H1 (cell line): ENCODE measurements around the gene TSPAN3. TPM values are rescaled to one million over a fixed set of nuclear protein-coding genes. Genes with fewer than 3 reads are reported as not detected.

Experiments used
- CTCF ChIA-PET: fragments of 300-600 bp; sonication (Branson Sonifier 250); formaldehyde crosslinking; loops from one replicate; lab custom pipeline; 2021; ENCODE audit not compliant: partially characterized antibody; lab: Charles Lee
- POLR2A ChIA-PET: fragments of 300-600 bp; sonication (Branson Sonifier 250); formaldehyde crosslinking; loops from one replicate; lab custom pipeline; 2021; ENCODE audit warnings: inconsistent platforms; ENCODE audit not compliant: partially characterized antibody; lab: Charles Lee
- DNase-seq, 2 experiments: peaks; one replicate each; pipeline versions ENCODE4 v3.0.0 to v3.0.0-alpha.2; 2010 to 2022; ENCODE audit warnings: low spot score in 2 of 2, low read depth in 1 of 2, mixed read lengths in 1 of 2
- FAIRE-seq: peaks from 2 replicates; lab custom pipeline; 2011; peaks lifted over from hg19 to GRCh38; lab: Jason Lieb, UNC
- H2AFZ ChIP-seq: 2 replicates; pipeline ENCODE4 v1.8.1; 2012; ENCODE audit warnings: low read length, inconsistent platforms
- H2AK5ac ChIP-seq: 2 replicates; pipeline ENCODE4 v1.6.1; 2013; ENCODE audit warnings: low read depth, low read length
- H2BK120ac ChIP-seq: replicated peaks from 2 replicates; pipeline ENCODE3; 2013; ENCODE audit warnings: low read depth, low read length, inconsistent platforms
- H2BK12ac ChIP-seq: 2 replicates; pipeline ENCODE4 v1.6.1; 2013; ENCODE audit warnings: low read depth, low read length
- H2BK15ac ChIP-seq: 2 replicates; pipeline ENCODE4 v1.6.1; 2013; ENCODE audit warnings: low read length
- H2BK20ac ChIP-seq: 2 replicates; pipeline ENCODE4 v1.6.1; 2013; ENCODE audit warnings: low read length
- H2BK5ac ChIP-seq: 2 replicates; pipeline ENCODE4 v1.6.1; 2013; ENCODE audit warnings: low read depth, low read length
- H3K14ac ChIP-seq: 2 replicates; pipeline ENCODE4 v1.6.1; 2013; ENCODE audit warnings: inconsistent platforms; ENCODE audit not compliant: insufficient read length
- H3K18ac ChIP-seq: 2 replicates; pipeline ENCODE4 v1.6.1; 2013; ENCODE audit warnings: low read length; ENCODE audit errors: extremely low read depth
- H3K23ac ChIP-seq: 2 replicates; pipeline ENCODE4 v1.6.1; 2013; ENCODE audit warnings: inconsistent platforms; ENCODE audit not compliant: insufficient read length
- H3K23me2 ChIP-seq: 2 replicates; pipeline ENCODE4 v1.6.1; 2013; ENCODE audit warnings: low read depth, low read length
- H3K27ac ChIP-seq: 2 replicates; pipeline ENCODE4 v1.6.1; 2011; ENCODE audit warnings: low read depth, low read length, inconsistent platforms
- H3K27me3 ChIP-seq, 4 experiments: replicated peaks in 1 of 4; 1 replicate in 1 of 4; 2 replicates in 3 of 4; pipeline versions ENCODE4 v1.6.1 to v1.8.1; 2011 to 2013; ENCODE audit warnings: low read length in 3 of 4, mild to moderate bottlenecking in 3 of 4, inconsistent platforms in 2 of 4, mixed read lengths in 2 of 4, moderate library complexity in 1 of 4; ENCODE audit not compliant: control insufficient read depth in 3 of 4, insufficient read depth in 3 of 4; ENCODE audit errors: extremely low read depth in 1 of 4
- H3K36me3 ChIP-seq, 4 experiments: 2 replicates each; pipeline versions ENCODE4 v1.6.1 to v1.8.1; 2011 to 2013; ENCODE audit warnings: mild to moderate bottlenecking in 4 of 4, low read length in 3 of 4, moderate library complexity in 2 of 4, control low read depth in 1 of 4, inconsistent platforms in 1 of 4; ENCODE audit not compliant: insufficient read depth in 4 of 4, control insufficient read depth in 2 of 4
- H3K4ac ChIP-seq: replicated peaks from 2 replicates; pipeline ENCODE3; 2013; ENCODE audit warnings: low read length, low read depth, mixed read lengths, inconsistent platforms; ENCODE audit not compliant: insufficient read length
- H3K4me1 ChIP-seq, 4 experiments: replicated peaks in 1 of 4; 1 replicate in 1 of 4; 2 replicates in 3 of 4; pipeline versions ENCODE4 v1.6.1 to v1.8.1; 2011 to 2013; ENCODE audit warnings: low read length in 3 of 4, inconsistent platforms in 2 of 4, mixed read lengths in 1 of 4; ENCODE audit not compliant: insufficient read depth in 4 of 4, control insufficient read depth in 3 of 4
- H3K4me2 ChIP-seq, 2 experiments: 2 replicates each; pipeline versions ENCODE4 v1.6.1 to v1.8.1; 2011 to 2013; ENCODE audit warnings: low read depth in 2 of 2, low read length in 2 of 2, control low read depth in 1 of 2, inconsistent platforms in 1 of 2, mild to moderate bottlenecking in 1 of 2; ENCODE audit not compliant: insufficient read depth in 1 of 2
- H3K4me3 ChIP-seq, 4 experiments: fragments of 200-600, 300-600 bp in 1 of 4; sonication (generic), shearing (Covaris generic), sonication (Bioruptor Twin) in 1 of 4; 2 replicates each; pipeline versions ENCODE4 v1.5.1 to v1.8.1; 2011 to 2016; ENCODE audit warnings: low read length in 4 of 4, low read depth in 3 of 4, control low read depth in 2 of 4, inconsistent platforms in 2 of 4, mild to moderate bottlenecking in 2 of 4, mixed read lengths in 1 of 4, moderate library complexity in 1 of 4; ENCODE audit not compliant: insufficient read depth in 2 of 4; ENCODE audit errors: extremely low read depth in 1 of 4
- H3K56ac ChIP-seq: replicated peaks from 2 replicates; pipeline ENCODE3; 2013; ENCODE audit warnings: low read depth, mild to moderate bottlenecking, mixed read lengths, low read length, inconsistent platforms; ENCODE audit not compliant: insufficient read length
- H3K79me1 ChIP-seq: 2 replicates; pipeline ENCODE4 v1.6.1; 2013; ENCODE audit warnings: low read depth, low read length, control low read depth
- H3K79me2 ChIP-seq, 2 experiments: 2 replicates each; pipeline versions ENCODE4 v1.6.1 to v1.8.1; 2012 to 2013; ENCODE audit warnings: low read length in 2 of 2, mild to moderate bottlenecking in 2 of 2, inconsistent platforms in 1 of 2; ENCODE audit not compliant: insufficient read depth in 2 of 2, control insufficient read depth in 1 of 2
- H3K9ac ChIP-seq, 4 experiments: replicated peaks in 1 of 4; 1 replicate in 1 of 4; 2 replicates in 3 of 4; pipeline versions ENCODE4 v1.6.1 to v1.8.1; 2011 to 2013; ENCODE audit warnings: low read depth in 3 of 4, low read length in 3 of 4, control low read depth in 2 of 4, mild to moderate bottlenecking in 2 of 4, moderate library complexity in 2 of 4, inconsistent platforms in 1 of 4; ENCODE audit errors: extremely low read depth in 1 of 4
- H3K9me3 ChIP-seq, 2 experiments: 2 replicates each; pipeline versions ENCODE4 v1.6.1 to v1.8.1; 2012 to 2013; ENCODE audit warnings: mild to moderate bottlenecking in 2 of 2, moderate library complexity in 2 of 2, control low read depth in 1 of 2, inconsistent platforms in 1 of 2, low read depth in 1 of 2, low read length in 1 of 2, mixed read lengths in 1 of 2; ENCODE audit not compliant: insufficient read depth in 2 of 2
- H4K20me1 ChIP-seq, 2 experiments: replicated peaks in 1 of 2; 2 replicates each; pipeline versions ENCODE3 to v1.8.1; 2011 to 2013; ENCODE audit warnings: inconsistent platforms in 2 of 2, low read length in 2 of 2, mild to moderate bottlenecking in 1 of 2; ENCODE audit not compliant: insufficient read depth in 2 of 2, control insufficient read depth in 1 of 2
- H4K5ac ChIP-seq: 2 replicates; pipeline ENCODE4 v1.6.1; 2013; ENCODE audit warnings: low read length, low read depth, mixed read lengths, inconsistent platforms; ENCODE audit not compliant: insufficient read length
- H4K8ac ChIP-seq: 2 replicates; pipeline ENCODE4 v1.8.0; 2013; ENCODE audit warnings: mild to moderate bottlenecking, moderate library complexity, low read length, inconsistent platforms; ENCODE audit not compliant: insufficient read depth; ENCODE audit errors: extremely low read depth
- H4K91ac ChIP-seq: replicated peaks from 2 replicates; pipeline ENCODE3; 2013; ENCODE audit warnings: low read length, mixed read lengths, inconsistent platforms; ENCODE audit not compliant: insufficient read length
- NRF1 ChIP-seq: IDR thresholded peaks from 2 replicates; pipeline ENCODE4 v1.6.1; 2011; ENCODE audit warnings: mild to moderate bottlenecking, low read depth, low read length, improper control_type of control experiment
- WGBS, 2 experiments: shearing (Covaris generic) in 1 of 2; methylation state at CpG; one replicate each; pipeline versions ENCODE4 v1.1.6 to v1.1.7; 2013 to 2015; ENCODE audit warnings: low lambda C conversion rate in 2 of 2, mixed read lengths in 2 of 2, inconsistent platforms in 1 of 2, low coverage in 1 of 2, missing lambda C conversion rate in 1 of 2; ENCODE audit not compliant: insufficient replicate concordance in 2 of 2, insufficient coverage in 1 of 2, insufficient read length in 1 of 2; ENCODE audit errors: extremely low coverage in 1 of 2, missing lambda C conversion rate in 1 of 2; 5-methylcytosine and 5-hydroxymethylcytosine counted together
- polyA plus RNA-seq, 7 experiments: library from polyadenylated mRNA; depleted of rRNA in 3 of 7; stranded (reverse) in 5 of 7; unstranded in 2 of 7; fragments of >200 nt in 5 of 7; fragments of 200-250 nt in 2 of 7; gene quantifications; 1 replicate in 5 of 7; 2 replicates in 1 of 7; 4 replicates in 1 of 7; pipeline versions ENCODE4 v1.2.1 to v1.2.3, GENCODE V29; 2011 to 2013; ENCODE audit warnings: missing spikeins in 2 of 7, mixed read lengths in 2 of 7
- total RNA-seq: library from RNA; stranded (reverse); fragmentation: NEBNext Ultra II Directional; extraction: Animal tissue kit (Norgen Biotek cat#: 25700); gene quantifications from 2 replicates; pipeline ENCODE4 v1.2.1, GENCODE V29; 2021

TSPAN3 gene
- total and polyA plus RNA-seq, 2 of the 8 experiments (the other 6 are each of a cell fraction or from before 2014, with no cell fraction given): 107 to 238 TPM

GRCh38 chr15:77074350-77074749 lies 3.4 kb upstream of the TSPAN3 start:
- H3K23me2 ChIP-seq: peaks cover 6% of the 10 kb centered on the region
- no peak overlapping the region for H3K14ac ChIP-seq
- no peak for FAIRE-seq
- H3K9ac ChIP-seq: no peak overlapping the region
- H3K27me3 ChIP-seq: peaks cover 0 to 2% (median 0%) of the 10 kb centered on the region in 4 experiments; a peak in 1 of 7 replicates
- no peak overlapping the region for H3K18ac ChIP-seq
- no peak overlapping the region for H3K56ac ChIP-seq
- TF ChIP-seq NRF1: no peak
- H3K4me3 ChIP-seq: no peak overlapping the region
- no peak overlapping the region for H2BK120ac ChIP-seq
- H2BK5ac ChIP-seq: no peak overlapping the region
- 0 out of 2 replicates have a peak overlapping the region, but pooled peaks have one; percentile 24 for H2AK5ac ChIP-seq
- no peak for DNase-seq
- no peak overlapping the region for H4K8ac ChIP-seq
- CTCF ChIA-PET: no interaction called here
- H3K4me1 ChIP-seq: peaks cover 0 to 10% (median 4%) of the 10 kb centered on the region in 4 experiments; a peak in 5 of 7 replicates
- no peak overlapping the region for H2AFZ ChIP-seq
- H3K27ac ChIP-seq: no peak overlapping the region
- no peak overlapping the region for H3K23ac ChIP-seq
- H4K20me1 ChIP-seq: peaks cover 3 to 4% of the 10 kb centered on the region in 2 experiments
- H2BK12ac ChIP-seq: no peak overlapping the region
- no peak overlapping the region for H3K4me2 ChIP-seq
- POLR2A ChIA-PET: no interaction called here
- H3K79me1 ChIP-seq: peaks cover 3% of the 10 kb centered on the region; the same call in 1 of the 2 replicates
- no peak overlapping the region for H4K91ac ChIP-seq
- peaks cover 0 to 9% of the 10 kb centered on the region in 2 experiments; a peak in 2 of 4 replicates for H3K79me2 ChIP-seq
- no peak overlapping the region for H3K4ac ChIP-seq
- H4K5ac ChIP-seq: no peak overlapping the region
- H2BK20ac ChIP-seq: no peak overlapping the region
- H2BK15ac ChIP-seq: no peak overlapping the region
- H3K9me3 ChIP-seq: no peaks in the 10 kb centered on the region
- H3K36me3 ChIP-seq: no peaks in the 10 kb centered on the region
- 82% methylated on average over 2 of the region's 2 CpGs; no CpG with 5 or more reads in 1 of the 2 experiments for WGBS, 2 experiments
